NOMO-1 treated with dmso at 0.1 percent for 144 hours (cell line): ENCODE data around the gene GPC5.
A peak's percentile ranks its signal among the peaks of the same experiment; 100 is the strongest.

Experiments used
- DNase-seq: peaks from one replicate; lab custom pipeline; 2025; ENCODE audit not compliant: unreplicated experiment; lab: John Stamatoyannopoulos, UW

The GPC5 gene

DNA sequence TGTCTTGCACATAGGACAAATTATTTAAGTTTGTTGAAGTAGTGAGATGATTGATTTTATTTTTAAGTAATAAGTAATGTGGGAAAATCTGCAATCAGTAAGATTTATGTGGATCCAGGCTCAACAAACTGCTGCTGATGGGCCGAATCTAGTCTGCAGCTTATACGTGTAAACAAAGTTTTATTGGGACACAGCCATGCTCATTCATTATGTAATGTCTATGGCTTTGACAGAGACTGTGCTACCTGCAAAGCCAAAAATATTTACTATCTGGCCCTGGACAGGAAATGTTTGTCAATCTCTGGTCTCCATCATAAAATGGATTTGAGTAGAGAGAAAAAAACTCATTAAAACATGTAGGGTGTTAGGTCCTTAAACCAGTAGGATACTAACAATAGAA lies 728.0 kb downstream of the GPC5 start:
- DNase-seq, result no peak

DNA sequence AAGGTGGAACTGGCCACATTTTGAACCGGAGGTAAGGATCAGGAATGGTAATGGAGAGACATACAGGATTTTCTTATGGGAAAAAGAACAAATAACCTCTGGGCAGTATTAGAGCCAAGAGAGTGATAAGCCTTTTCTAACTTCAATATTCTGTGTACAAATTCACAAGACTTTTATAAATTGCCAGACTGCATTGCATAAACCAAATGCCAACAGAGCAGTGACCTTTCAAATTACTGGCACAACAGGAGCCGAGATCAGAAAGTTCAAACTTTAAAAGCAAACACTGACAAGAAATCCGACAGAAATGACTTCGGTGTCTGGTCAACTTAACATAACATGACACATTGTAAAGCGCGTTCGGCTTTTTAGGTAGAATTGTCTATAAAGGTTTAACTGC lies 737.1 kb downstream of the GPC5 start:
- no peak for DNase-seq

DNA sequence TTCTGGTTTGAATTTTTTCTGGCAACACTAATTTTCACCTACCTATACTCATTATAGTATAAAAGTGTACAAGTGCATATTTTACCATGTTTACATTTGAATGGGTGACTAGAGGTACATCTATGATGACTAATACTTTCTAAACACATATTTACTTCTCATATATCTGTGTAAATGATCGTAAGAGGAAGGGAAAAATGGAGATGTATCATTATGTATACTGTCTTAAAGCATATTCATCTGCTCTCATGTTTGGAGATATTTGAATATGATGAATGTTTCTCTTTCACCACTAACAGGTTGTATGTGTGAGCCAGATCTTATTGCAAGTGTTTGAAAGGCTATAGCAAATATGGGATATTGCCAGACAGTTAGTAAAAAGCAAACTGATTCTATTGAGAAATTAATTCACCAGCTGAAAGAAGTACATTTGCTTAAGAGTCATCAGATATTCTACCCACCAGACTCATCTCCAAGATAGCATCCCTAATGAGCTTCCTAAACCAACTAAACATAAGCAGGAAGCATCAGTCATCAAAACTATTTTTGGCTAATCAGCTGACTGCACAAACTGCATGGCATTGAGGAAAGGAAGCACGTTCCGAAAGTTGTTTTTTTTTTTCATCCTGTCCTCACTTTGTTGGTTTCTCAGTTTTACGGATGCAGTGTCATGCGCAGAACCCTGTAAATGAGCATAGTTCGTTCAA lies 738.2 kb downstream of the GPC5 start:
- no peak for DNase-seq

DNA sequence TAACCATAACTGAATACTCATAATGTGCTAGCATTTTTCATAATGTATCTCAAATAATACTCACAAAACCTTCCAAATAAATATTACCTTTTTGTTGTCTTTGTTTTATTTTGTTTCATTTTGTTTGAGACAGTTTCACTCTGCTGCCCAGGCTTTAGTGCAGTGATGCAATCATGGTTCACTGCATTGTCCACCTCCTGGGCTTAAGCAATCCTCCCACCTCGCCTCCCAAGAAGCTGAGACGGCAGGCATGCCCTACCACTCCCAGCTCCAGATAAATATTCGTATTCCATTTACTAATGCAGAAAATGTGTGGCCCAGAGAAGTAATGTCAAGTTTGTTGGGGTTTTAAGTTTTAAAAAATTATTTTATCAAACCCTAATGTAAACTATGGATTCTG lies 739.1 kb downstream of the GPC5 start:
- no peak for DNase-seq

DNA sequence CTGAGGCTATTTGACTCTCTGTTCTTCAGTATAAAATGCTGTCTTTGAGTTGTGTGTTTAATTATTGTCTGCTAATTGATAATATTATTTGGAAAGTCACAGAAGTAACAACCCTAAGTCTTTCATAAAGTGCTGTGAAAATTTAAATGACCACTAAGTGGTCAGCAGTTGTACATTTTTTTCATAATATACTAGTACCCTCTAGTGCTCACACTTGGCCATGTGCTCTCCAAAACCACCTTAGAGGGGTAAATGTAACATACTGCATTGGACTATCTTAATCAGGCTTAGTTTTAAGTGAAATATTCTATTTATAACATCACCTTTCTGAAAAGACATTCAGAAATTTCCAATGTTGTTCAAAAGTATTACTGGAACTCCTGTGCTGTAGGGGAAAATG lies 745.3 kb downstream of the GPC5 start:
- DNase-seq, result no peak

DNA sequence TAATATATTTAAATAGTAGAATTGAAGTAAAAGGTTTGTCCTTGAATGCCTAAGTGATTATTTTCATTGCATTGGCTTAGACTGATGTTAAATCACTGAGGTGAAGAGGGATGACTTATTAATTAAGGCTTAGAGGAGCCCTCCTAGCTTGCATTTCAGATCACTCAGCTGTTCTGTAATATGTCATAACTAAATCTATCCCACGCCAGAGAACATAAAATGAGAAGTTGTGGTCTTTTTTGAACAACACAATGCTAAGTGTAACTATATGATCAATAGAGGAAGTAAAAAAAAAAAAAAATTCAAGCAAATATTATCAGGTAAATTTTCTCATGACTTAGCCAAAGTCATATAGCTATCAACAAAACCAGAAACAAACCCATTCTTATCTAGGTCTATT lies 752.2 kb downstream of the GPC5 start:
- no peak for DNase-seq

DNA sequence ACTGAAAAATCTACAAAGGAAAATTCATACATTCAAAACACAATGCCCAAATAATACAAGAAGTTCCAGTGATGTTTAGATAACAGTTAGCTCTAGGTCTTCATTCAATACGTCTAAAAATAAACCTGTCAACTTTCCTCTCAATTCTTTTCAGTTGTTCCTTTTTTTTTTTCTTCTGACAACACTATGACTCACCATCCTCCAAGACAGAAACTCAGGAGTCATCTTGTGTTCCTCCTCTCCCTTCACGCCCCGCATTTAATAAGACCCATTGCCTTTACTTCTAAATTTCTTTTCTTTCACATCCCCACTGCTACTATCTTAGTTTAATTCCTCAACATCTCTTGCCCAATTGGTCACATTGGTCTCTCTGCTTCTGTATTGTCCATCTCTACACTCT lies 759.9 kb downstream of the GPC5 start:
- peak; percentile 51 for DNase-seq

DNA sequence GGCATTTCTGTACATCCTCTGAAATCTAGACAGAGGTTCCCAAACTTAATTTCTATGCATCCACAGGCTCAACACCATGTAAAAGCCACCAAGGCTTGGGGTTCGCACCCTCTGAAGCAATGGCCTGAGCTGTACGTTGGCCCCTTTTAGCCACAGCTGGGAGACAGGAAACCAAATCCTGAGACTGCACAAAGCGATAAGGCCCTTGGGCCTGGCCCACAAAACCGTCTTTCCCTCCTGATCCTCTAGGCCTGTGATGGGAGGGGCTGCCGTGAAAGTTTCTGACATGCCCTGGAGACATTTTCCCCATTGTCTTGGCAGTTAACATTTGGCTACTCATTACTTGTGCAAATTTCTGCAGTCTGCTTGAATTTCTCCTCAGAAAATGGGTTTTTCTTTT lies 766.4 kb downstream of the GPC5 start:
- no peak for DNase-seq

DNA sequence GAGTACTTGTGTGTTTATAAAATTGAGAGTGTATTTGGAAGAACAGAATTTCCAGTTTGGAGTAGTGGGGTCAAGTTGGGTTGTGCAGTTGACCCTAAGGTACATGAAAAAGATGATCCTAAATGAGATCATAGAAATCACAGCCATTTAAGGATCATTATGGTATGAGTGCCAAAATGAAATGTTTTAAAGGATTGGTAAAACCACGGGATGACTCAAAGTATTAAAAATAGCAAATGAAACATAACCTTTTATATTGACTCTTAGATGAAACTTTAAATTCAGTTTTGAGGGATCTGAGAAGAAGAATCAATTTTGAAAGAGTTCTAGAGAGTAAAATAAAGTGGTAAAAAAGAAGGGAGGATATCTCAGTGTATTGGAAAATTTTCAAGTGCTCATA lies 773.8 kb downstream of the GPC5 start:
- no peak for DNase-seq

DNA sequence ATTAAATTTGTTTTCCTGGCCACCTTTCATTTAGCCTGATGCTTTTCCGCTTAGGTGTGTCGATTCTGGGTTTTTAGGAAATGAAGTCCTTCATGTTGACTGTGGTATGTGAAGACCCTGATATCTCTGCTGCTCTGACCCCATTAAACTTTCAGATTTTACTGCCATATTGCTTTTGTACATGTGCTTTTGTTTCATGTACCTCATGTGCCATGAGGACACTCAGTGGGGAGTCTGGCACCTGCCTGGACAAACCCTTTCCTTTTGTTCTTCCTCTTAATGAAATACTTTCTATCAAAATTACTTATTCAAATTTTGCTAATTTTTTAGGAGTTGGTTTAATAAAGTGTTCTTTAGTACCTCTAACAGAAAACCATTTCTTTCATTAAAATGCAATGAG lies 774.8 kb downstream of the GPC5 start:
- no peak for DNase-seq

DNA sequence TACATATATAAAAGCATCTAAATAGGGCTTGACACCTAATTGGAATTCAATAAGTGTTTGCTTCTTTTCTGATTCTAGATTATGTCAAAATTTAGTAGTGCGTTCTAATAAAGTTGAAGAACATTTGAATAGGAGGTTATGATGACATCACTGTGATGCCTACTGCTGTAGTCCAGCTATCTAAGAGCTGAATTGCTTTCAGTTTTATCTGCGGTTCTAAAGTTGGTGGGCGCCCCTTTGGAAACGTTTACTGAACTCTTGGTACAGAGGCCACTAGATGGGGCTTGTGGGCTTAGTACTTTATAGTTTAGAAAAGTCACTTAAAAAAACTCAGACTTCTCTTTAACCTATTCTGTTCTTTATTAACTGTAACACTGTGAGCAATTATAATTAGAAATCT lies 776.9 kb downstream of the GPC5 start:
- DNase-seq, result no peak

DNA sequence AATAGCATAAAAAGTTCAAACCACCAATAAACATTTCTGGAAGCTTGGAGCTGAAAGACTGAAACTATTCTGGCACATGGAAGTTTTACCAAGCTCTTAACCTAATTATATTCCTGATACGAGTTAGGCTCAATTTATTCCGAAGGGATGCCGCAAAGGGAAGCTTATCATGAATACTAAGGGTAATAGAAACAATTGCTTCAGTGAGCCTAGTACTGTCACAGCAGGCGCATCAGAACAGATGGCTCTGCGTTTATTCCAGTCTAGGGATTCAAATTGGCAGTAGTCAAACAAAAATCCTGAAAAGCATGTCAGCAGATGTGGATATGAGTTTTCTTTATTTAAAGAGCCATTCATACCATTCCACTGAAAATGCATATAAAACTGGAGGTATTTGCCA lies 779.5 kb downstream of the GPC5 start:
- no peak for DNase-seq

DNA sequence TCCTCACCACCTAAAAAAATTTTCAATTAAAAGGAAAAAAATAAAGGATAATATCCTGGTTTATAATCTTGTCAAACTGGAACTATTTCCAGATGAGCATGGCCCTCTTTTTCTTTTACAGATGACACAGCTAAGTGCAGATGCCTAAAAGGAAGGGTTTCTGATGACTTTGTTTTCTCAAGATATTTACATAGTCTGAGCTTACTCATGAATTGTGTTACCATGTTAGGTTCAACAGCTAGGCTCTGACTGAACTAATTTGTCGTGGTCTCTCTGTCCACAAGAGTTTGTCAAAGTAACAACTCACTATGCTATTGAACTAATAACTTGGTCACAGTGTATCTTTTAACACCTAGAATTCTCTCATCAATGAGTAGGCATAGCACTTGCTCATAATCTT lies 780.8 kb downstream of the GPC5 start:
- DNase-seq, result no peak

DNA sequence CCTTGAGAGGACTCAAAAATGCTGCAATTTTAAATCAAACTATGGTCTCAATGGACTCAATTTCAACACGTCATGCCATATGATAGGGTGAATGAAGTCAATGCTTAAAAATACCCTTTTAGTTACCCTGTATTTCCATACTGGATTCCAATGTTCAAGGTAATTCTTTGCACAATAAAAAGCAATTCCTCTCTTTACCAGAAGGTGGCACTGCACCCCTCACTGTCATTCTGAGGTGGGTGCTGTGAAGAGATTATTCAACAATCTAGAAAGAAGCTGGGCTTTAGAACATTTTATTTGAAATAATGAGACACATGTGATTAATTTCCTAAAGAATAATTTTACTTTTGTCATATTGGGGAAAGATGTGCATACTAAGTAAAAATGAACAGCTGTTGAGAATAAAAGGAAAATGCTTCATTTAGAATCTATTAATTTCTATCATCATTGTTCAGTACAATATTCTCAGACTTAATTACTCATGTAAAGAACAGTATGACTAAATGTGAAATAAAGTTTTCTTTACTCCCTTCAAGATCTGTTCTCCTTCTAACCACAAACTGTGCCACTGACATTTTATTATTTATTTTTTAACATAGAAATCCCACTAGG lies 789.1 kb downstream of the GPC5 start:
- no peak for DNase-seq

DNA sequence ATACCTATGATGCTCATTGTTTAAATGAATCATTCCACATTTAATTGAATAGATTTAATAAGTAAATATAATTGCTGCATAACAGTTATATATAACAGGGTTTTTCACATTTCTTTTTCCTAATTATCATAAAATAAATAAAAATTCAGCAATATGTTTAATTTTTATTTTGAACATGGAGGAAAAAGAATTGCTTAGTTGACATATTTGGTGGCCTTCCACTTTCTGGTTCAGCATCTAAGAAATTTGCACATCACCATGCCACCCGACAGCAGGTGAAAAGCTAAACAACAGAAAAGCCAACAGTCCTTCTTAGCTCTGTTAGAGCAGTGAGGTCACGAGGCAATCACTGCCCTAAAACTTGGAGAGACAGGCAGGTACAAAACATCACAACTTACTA lies 790.2 kb downstream of the GPC5 start:
- no peak for DNase-seq

DNA sequence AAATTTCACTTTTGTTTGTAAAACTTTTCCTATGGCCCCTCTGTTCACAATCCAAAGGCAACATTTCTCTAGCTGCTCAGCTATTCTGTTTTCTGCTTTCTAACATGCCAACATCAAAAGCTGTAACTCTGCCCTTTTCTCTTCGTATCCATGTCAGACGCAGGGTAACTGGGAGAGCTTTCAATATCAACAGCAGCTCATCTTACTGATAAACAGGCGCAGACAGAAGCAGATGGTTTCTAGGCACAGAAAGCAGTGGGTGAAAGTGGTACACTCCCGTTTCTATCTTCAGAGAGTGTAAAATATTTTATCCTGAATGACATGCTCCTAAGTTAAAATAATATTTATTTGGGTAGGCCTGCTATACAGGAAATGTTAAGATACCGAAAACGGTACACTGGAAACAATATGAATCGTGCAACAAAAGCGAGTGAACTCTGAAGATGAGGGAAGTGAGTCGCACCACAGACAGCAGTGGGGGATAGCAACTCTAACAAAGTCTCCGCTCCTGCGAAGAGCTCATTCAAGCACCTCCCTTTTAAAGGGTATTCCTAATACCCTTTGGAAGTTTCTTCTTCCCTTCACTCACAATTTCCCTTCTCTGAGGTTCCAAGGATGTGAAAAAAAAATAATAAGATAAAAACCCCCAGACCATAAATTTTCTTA lies 798.3 kb downstream of the GPC5 start:
- DNase-seq, result no peak

DNA sequence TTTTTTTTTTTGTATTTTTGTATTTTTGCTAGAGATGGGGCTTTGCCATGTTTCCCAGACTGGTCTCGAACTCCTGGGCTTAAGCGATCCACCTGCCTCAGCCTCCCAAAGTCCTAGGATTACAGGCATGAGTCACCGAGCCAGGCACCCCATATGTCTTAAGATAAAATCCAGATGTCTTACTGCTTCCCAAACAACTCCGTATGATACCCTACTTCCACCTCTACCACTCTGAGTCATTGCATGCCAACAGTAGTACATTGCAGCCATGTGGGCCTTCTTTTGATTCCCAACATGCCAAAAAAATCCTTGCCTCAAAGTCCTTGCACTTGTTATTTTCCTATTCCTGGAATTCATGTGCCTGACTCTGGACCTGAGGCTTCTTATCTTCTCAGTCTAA lies 799.2 kb downstream of the GPC5 start:
- no peak for DNase-seq

DNA sequence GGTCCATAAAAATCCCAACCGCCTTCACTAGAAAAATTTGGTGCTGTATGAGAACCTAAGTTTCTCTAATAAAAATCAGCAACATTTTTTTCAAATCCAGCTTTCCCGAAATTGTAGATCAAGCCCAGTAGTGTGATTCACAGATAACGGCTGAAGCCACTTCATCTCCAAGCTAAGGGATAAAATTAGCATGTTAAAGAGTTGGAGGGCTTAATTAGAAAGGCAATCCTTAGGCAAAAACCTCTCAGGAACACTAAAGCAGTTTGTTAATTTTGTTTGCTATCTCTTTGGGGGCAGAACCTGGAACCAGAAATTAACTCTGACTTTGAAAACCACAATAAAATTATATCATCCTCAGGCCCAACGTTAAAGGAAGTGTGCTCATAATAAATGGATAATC lies 820.2 kb downstream of the GPC5 start:
- DNase-seq, result no peak

DNA sequence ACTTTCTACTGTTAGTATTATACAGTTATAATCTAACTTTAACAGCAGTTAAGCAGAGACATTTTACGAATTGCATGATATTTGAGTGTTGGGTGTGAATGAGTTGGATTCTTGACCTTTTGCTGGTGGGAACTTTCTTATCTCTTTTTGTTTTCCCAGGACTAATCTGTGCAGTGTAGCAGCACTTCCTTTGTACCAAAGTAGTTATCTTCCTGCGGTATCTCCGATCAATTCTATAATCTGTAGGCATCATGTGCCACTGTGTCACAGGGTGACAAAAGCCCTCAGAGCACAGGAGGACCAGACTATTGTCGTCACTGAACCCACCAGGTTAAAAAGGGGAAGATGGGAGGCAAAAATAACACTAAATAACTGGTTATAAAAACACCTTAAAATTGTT lies 823.5 kb downstream of the GPC5 start:
- no peak for DNase-seq

DNA sequence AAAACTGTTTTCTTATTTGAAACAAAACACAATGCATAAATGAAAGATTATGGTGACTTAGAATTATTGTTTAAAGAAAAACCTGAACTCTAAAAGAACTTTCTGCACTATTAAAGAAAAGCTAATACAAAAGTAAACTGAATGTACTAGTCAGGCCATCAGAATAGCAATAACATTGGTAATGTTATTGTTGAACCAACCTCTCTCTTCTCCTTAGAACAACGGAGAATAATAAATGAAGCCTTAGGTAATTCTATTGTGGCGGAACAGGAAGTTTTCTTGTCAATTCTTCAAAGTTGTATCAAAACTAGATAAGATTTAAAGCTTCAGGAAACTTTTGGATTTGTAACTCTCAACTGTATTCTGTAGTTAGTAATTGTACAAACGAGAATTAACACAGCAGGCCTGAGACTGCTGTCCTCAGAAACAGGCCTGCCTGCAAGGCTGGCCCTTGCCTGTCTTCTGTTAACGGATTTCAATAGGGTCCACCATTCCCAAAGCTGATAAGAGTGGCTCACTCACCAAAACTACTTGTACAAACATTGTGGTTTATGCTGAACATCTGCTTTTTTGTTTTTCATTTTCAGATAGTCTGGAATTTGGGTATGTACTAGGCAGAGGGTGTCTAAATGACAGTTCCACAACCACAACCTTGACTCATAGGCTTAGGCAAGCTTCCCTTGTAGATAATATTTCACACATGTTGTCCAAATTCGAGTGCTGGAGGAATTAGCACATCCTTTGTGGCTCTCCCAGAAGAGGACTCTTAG lies 825.8 kb downstream of the GPC5 start:
- DNase-seq, result no peak

DNA sequence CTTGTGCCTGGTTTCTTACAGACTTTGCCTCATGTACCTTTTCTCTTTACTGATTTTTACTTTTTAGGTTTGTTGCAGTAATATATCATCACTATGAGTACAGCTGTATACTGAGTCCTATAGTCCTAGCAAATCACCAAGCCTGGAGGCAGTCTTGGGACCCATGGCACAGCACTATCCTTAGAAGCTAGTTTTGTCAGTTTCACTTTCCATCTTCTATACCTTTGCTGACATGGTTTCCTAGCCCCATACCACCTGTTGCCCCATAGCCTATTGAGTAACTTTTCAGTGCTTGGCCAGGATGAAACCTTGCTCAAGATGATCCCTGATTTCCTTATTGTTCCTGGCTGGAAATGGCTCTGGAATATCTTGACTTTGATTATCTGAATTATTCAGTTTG lies 826.4 kb downstream of the GPC5 start:
- DNase-seq, result no peak

DNA sequence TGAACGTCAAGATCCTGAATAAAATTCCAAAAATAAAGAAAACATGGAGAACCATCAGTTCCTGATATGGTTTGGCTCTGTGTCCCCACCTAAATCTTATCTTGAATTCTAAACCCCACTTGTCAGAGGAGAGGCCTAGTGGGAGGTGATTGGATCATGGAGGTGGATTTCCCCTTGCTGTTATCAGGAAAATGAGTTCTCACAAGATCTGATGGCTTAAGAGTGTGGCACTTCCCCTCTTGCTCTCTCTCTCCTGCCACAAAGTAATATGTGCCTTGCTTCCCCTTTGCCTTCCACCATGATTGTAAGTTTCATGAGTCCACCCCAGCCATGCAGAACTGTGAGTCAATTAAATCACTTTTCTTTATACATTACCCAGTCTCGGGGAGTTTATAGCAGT lies 827.4 kb downstream of the GPC5 start:
- no peak for DNase-seq
